DOHH2 (cell line): ENCODE data around the gene ZFYVE26.

Experiments
- H3F3A ChIP-seq: fragments of 200-600 bp; sonication (generic), shearing (Covaris generic); 2 replicates; pipeline ENCODE4 v1.6.0; 2016; ENCODE audit warnings: antibody characterized with exemption, mild to moderate bottlenecking; ENCODE audit not compliant: control insufficient read depth, insufficient read depth
- H3K27ac ChIP-seq: fragments of 200-600 bp; sonication (generic); 2 replicates; pipeline ENCODE4 v1.5.1; 2014; ENCODE audit warnings: low read depth, mild to moderate bottlenecking, low read length, moderate library complexity
- H3K27me3 ChIP-seq: fragments of 200-600 bp; sonication (generic); 2 replicates; pipeline ENCODE4 v1.6.1; 2014; ENCODE audit warnings: mild to moderate bottlenecking, low read length, mixed read lengths; ENCODE audit not compliant: control insufficient read depth
- H3K36me3 ChIP-seq: fragments of 200-600 bp; sonication (generic); 2 replicates; pipeline ENCODE4 v1.6.1; 2014; ENCODE audit warnings: mild to moderate bottlenecking, low read length, moderate library complexity, mixed read lengths; ENCODE audit not compliant: control insufficient read depth
- H3K4me1 ChIP-seq: fragments of 200-600 bp; sonication (generic); 2 replicates; pipeline ENCODE4 v1.6.1; 2014; ENCODE audit warnings: mild to moderate bottlenecking, low read length, mixed read lengths; ENCODE audit not compliant: control insufficient read depth
- H3K4me2 ChIP-seq: fragments of 200-600 bp; sonication (generic); 2 replicates; pipeline ENCODE4 v1.6.0; 2014; ENCODE audit warnings: mild to moderate bottlenecking, low read length, moderate library complexity
- H3K4me3 ChIP-seq: fragments of 200-600 bp; sonication (generic); 2 replicates; pipeline ENCODE4 v1.5.1; 2014; ENCODE audit warnings: mild to moderate bottlenecking, low read length, mixed read lengths
- H3K79me2 ChIP-seq: fragments of 200-600 bp; sonication (generic); 2 replicates; pipeline ENCODE4 v1.6.1; 2014; ENCODE audit warnings: mild to moderate bottlenecking, low read length, mixed read lengths; ENCODE audit not compliant: control insufficient read depth
- H3K9me2 ChIP-seq: fragments of 200-600 bp; sonication (generic); replicated peaks from 2 replicates; pipeline ENCODE4 v1.6.1; 2014; ENCODE audit warnings: mild to moderate bottlenecking, low read length, mixed read lengths; ENCODE audit not compliant: control insufficient read depth
- H3K9me3 ChIP-seq: fragments of 200-600 bp; sonication (generic); 2 replicates; pipeline ENCODE4 v1.6.1; 2014; ENCODE audit warnings: antibody characterized with exemption, low read length, mixed read lengths; ENCODE audit not compliant: control insufficient read depth, insufficient read depth
- H4K20me1 ChIP-seq: fragments of 200-600 bp; sonication (generic); 2 replicates; pipeline ENCODE4 v1.6.0; 2014; ENCODE audit warnings: low read depth, mild to moderate bottlenecking, antibody characterized with exemption, low read length, moderate library complexity; ENCODE audit not compliant: control insufficient read depth, insufficient read depth
- EZH2phosphoT487 ChIP-seq: fragments of 200-600 bp; sonication (generic); IDR thresholded peaks from 2 replicates; pipeline ENCODE4 v1.6.1; 2017; ENCODE audit warnings: borderline replicate concordance, mild to moderate bottlenecking, antibody characterized with exemption, low read length, moderate library complexity, mixed read lengths
- TF ChIP-seq, protein P1 (sequence below): fragments of 200-600 bp; sonication (generic); IDR thresholded peaks from one replicate; pipeline ENCODE4 v1.5.1; 2014; ENCODE audit warnings: antibody characterized with exemption, mild to moderate bottlenecking, low read depth, low read length; ENCODE audit not compliant: poor library complexity, severe bottlenecking

The ZFYVE26 gene

DNA sequence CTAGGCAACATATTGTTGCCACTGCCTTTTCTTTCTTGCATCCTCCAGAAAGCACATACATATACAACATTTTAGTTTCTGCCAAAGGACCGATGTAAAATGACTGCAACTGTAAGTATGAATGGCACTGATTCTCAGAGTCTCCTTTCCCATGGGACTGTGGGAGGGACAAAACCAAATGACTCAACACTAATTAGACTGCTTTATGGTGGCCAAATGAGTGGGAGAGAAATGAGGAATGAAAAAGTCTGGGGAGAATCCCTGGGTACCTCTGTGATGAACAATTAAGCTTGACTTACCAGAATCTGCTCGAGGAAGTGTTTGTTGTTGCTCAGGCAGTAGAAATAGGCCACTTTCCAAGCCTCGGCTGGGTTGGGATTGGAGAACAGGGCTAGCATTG, 10.1 kb downstream of the ZFYVE26 start:
- no peaks in the 10 kb centered on the region for H3K4me1 ChIP-seq
- H3K27ac ChIP-seq, result no peak overlapping the region
- H3K79me2 ChIP-seq, result no peaks in the 10 kb centered on the region
- no peaks in the 10 kb centered on the region for H3F3A ChIP-seq
- H3K9me2 ChIP-seq, result no peaks in the 10 kb centered on the region
- no peaks in the 10 kb centered on the region for H3K27me3 ChIP-seq
- peaks cover 77% of the 10 kb centered on the region for H3K36me3 ChIP-seq
- H3K9me3 ChIP-seq, result no peaks in the 10 kb centered on the region
- no peaks in the 10 kb centered on the region for H4K20me1 ChIP-seq
- H3K4me2 ChIP-seq, result no peak overlapping the region
- no peak overlapping the region for H3K4me3 ChIP-seq
- no peak for TF ChIP-seq EZH2phosphoT487
- TF ChIP-seq, protein P1, sequence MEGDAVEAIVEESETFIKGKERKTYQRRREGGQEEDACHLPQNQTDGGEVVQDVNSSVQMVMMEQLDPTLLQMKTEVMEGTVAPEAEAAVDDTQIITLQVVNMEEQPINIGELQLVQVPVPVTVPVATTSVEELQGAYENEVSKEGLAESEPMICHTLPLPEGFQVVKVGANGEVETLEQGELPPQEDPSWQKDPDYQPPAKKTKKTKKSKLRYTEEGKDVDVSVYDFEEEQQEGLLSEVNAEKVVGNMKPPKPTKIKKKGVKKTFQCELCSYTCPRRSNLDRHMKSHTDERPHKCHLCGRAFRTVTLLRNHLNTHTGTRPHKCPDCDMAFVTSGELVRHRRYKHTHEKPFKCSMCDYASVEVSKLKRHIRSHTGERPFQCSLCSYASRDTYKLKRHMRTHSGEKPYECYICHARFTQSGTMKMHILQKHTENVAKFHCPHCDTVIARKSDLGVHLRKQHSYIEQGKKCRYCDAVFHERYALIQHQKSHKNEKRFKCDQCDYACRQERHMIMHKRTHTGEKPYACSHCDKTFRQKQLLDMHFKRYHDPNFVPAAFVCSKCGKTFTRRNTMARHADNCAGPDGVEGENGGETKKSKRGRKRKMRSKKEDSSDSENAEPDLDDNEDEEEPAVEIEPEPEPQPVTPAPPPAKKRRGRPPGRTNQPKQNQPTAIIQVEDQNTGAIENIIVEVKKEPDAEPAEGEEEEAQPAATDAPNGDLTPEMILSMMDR, result no peak

DNA sequence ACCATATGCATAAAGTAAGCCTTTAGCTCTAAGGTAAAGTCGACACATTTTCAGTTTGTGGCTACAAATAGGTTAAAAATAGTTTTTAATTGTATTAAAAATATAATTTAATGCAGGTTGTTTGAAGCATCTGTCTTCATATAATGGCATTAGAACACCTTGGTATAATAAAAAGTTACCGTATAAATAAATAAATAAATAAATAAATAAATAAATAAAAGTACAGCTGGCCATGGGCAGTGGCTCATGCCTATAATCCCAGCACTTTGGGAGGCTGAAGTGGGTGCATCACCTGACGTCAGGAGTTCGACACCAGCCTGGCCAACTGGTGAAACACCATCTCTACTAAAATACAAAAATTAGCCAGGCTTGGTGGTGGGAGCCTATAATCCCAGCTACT, 15.6 kb downstream of the ZFYVE26 start:
- Histone ChIP-seq H3K36me3 (peaks cover 67% of the 10 kb centered on the region), H4K20me1 (no peaks in the 10 kb centered on the region), H3K4me2 (no peak overlapping the region), H3K27ac (no peak overlapping the region), H3K9me3 (no peaks in the 10 kb centered on the region), H3F3A (no peaks in the 10 kb centered on the region), H3K27me3 (no peaks in the 10 kb centered on the region), H3K79me2 (no peaks in the 10 kb centered on the region), H3K4me3 (no peak overlapping the region), H3K9me2 (no peaks in the 10 kb centered on the region), H3K4me1 (no peaks in the 10 kb centered on the region)
- no peak for TF ChIP-seq EZH2phosphoT487
- TF ChIP-seq, protein P1, result no peak

DNA sequence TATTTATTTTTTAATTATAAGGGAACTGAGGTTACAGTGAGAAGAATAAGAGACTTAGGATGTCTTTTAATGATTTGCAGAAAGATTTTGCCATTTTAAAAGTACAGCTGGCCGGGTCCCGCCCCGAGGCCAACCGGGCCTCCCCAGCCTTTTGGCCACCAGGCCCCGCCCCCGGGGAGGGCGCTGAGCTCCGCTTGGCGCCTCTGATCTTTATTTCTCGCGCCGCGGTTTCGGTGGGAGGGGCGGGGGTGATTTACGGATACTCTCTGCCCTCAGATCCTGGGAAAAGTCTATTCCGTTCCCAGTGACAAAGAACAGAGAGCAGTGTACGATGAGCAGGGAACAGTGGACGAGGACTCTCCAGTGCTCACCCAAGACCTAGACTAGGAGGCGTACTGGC, 17.7 kb downstream of the ZFYVE26 start:
- no peak overlapping the region for H3K27ac ChIP-seq
- H3K9me2 ChIP-seq, result no peaks in the 10 kb centered on the region
- peaks cover 65% of the 10 kb centered on the region for H3K36me3 ChIP-seq
- H3K4me3 ChIP-seq, result no peak overlapping the region
- TF ChIP-seq, protein P1, result no peak
- no peak for TF ChIP-seq EZH2phosphoT487
- H3K4me2 ChIP-seq, result no peak overlapping the region
- no peaks in the 10 kb centered on the region for H3K27me3 ChIP-seq
- no peaks in the 10 kb centered on the region for H3K9me3 ChIP-seq
- no peaks in the 10 kb centered on the region for H3K79me2 ChIP-seq
- H3K4me1 ChIP-seq, result no peaks in the 10 kb centered on the region
- H3F3A ChIP-seq, result no peaks in the 10 kb centered on the region
- H4K20me1 ChIP-seq, result no peaks in the 10 kb centered on the region

DNA sequence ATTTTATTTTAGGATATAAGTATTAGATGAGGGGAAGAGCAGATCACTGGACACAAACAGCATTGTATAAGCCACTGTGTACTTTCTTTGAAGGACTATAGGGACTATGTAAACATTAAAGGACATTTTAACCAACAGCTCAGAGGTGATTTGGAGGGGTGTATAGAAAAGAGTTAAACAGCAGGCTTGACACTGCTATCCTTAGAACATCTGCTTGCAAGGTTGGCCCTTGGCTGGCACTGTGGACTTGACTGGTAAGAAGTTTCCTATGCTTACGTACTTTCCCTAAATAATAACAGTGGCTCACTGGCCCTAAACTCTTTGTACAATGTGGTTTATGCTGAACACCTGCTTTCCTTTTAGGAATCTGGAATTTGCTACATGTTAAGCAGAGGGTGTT, 28.7 kb downstream of the ZFYVE26 start:
- H3K9me2 ChIP-seq, result no peaks in the 10 kb centered on the region
- H4K20me1 ChIP-seq, result no peaks in the 10 kb centered on the region
- no peaks in the 10 kb centered on the region for H3K4me1 ChIP-seq
- H3K4me2 ChIP-seq, result no peak overlapping the region
- H3K79me2 ChIP-seq, result no peaks in the 10 kb centered on the region
- H3K9me3 ChIP-seq, result no peaks in the 10 kb centered on the region
- H3F3A ChIP-seq, result 0 out of 2 replicates have a peak, but pooled peaks cover 5% of the 10 kb centered on the region
- H3K4me3 ChIP-seq, result no peak overlapping the region
- H3K27me3 ChIP-seq, result no peaks in the 10 kb centered on the region
- TF ChIP-seq, protein P1, result no peak
- TF ChIP-seq EZH2phosphoT487, result no peak
- H3K27ac ChIP-seq, result no peak overlapping the region
- peaks cover 78% of the 10 kb centered on the region for H3K36me3 ChIP-seq
